HepG2 (cell line): ENCODE data around the gene GGNBP2. TPM values are rescaled to one million over a fixed set of nuclear protein-coding genes. Genes with fewer than 3 reads are reported as not detected.

Experiments used
- DZIP1 ChIP-seq: sonication (generic); formaldehyde crosslinking; IDR thresholded peaks from 2 replicates; pipeline ENCODE4 v1.5.0; 2020; ENCODE audit warnings: mild to moderate bottlenecking, missing genetic modification reagents
- EED ChIP-seq: sonication (generic); formaldehyde crosslinking; IDR thresholded peaks from 2 replicates; pipeline ENCODE4 v1.5.0; 2020; ENCODE audit warnings: mild to moderate bottlenecking, missing genetic modification reagents
- ETV6 ChIP-seq: sonication (generic); formaldehyde crosslinking; conservative IDR thresholded peaks from 2 replicates; pipeline ENCODE4 v1.4.0; 2020; ENCODE audit warnings: missing genetic modification reagents
- RELA ChIP-seq: sonication (generic); formaldehyde crosslinking; IDR thresholded peaks from 2 replicates; pipeline ENCODE4 v1.4.0; 2020; ENCODE audit warnings: missing genetic modification reagents
- SRSF4 ChIP-seq: fragments of 200-400 bp; formaldehyde crosslinking; IDR thresholded peaks from one replicate; pipeline ENCODE4 v1.6.1; 2018; ENCODE audit warnings: mild to moderate bottlenecking, low read depth, low read length, moderate library complexity; ENCODE audit not compliant: poor library complexity, severe bottlenecking
- TBX3 ChIP-seq: fragments of 450-650 bp; IDR thresholded peaks from 2 replicates; pipeline ENCODE4 v1.6.1; 2017; ENCODE audit warnings: antibody characterized with exemption, mild to moderate bottlenecking, inconsistent platforms, borderline replicate concordance
- TEF ChIP-seq: sonication (generic); formaldehyde crosslinking; IDR thresholded peaks from 2 replicates; pipeline ENCODE4 v1.5.0; 2020; ENCODE audit warnings: missing genetic modification reagents
- ZNF326 ChIP-seq: sonication (generic); formaldehyde crosslinking; IDR thresholded peaks from 2 replicates; pipeline ENCODE4 v1.4.0; 2020; ENCODE audit warnings: missing genetic modification reagents, borderline replicate concordance
- ZNF646 ChIP-seq: sonication (generic); formaldehyde crosslinking; IDR thresholded peaks from 2 replicates; pipeline ENCODE4 v1.9.0; 2021; ENCODE audit warnings: mild to moderate bottlenecking, missing genetic modification reagents
- ZNF788 ChIP-seq: sonication (generic); formaldehyde crosslinking; IDR thresholded peaks from 2 replicates; pipeline ENCODE4 v1.5.0; 2020; ENCODE audit warnings: mild to moderate bottlenecking, missing genetic modification reagents, borderline replicate concordance
- ZNF790 ChIP-seq: sonication (generic); formaldehyde crosslinking; IDR thresholded peaks from 2 replicates; pipeline ENCODE4 v1.8.0; 2022; ENCODE audit warnings: missing genetic modification reagents, mild to moderate bottlenecking, borderline replicate concordance
- ZSCAN31 ChIP-seq: sonication (generic); formaldehyde crosslinking; IDR thresholded peaks from 2 replicates; pipeline ENCODE4 v1.5.0; 2020; ENCODE audit warnings: low read depth, mild to moderate bottlenecking, missing genetic modification reagents
- polyA plus RNA-seq, 8 experiments: library from polyadenylated mRNA; depleted of rRNA in 3 of 8; stranded (reverse) in 7 of 8; unstranded in 1 of 8; fragments of >200 nt; fragmentation: Illumina TruSeq in 4 of 8; extraction: Trizol in 4 of 8; gene quantifications; 2 replicates each; pipeline versions ENCODE4 v1.2.1 to v1.2.3, GENCODE V29; 2011 to 2016; ENCODE audit warnings: low read depth in 4 of 8, missing spikeins in 1 of 8, mixed read lengths in 1 of 8; ENCODE audit not compliant: insufficient read depth in 1 of 8
- total RNA-seq, 5 experiments: library from RNA; depleted of rRNA; stranded (reverse); fragments of >200 nt; fragmentation: Illumina TruSeq; extraction: Trizol; gene quantifications; 2 replicates each; pipeline ENCODE4 v1.2.3, GENCODE V29; 2016; ENCODE audit warnings: low read depth in 1 of 5
- TF ChIP-seq, protein P1 (sequence below): sonication (generic); formaldehyde crosslinking; IDR thresholded peaks from 2 replicates; pipeline ENCODE4 v1.5.1; 2020; ENCODE audit warnings: mild to moderate bottlenecking, missing genetic modification reagents, borderline replicate concordance

The GGNBP2 gene
- total and polyA plus RNA-seq, 2 of the 13 experiments (the other 11 are each of a cell fraction or from before 2014, with no cell fraction given) = 53.3 to 84.2 TPM

GRCh38 chr17:36544307-36545076 is at the start of gene GGNBP2 (continued):
- TF ChIP-seq TEF (CRISPR knock-in tag) = no peak
- 0 out of 2 replicates have a peak, but pooled peaks have one; percentile 2 for TF ChIP-seq ZNF646
- TF ChIP-seq DZIP1 (CRISPR knock-in tag) = peak; percentile 66; the same call in 1 of the 2 replicates
- no peak for TF ChIP-seq SRSF4
- no peak for TF ChIP-seq ZNF790
- TF ChIP-seq ZNF326 (CRISPR knock-in tag) = no peak
- TF ChIP-seq RELA (CRISPR knock-in tag) = no peak
- TF ChIP-seq ETV6 = no peak
- TF ChIP-seq, protein P1, sequence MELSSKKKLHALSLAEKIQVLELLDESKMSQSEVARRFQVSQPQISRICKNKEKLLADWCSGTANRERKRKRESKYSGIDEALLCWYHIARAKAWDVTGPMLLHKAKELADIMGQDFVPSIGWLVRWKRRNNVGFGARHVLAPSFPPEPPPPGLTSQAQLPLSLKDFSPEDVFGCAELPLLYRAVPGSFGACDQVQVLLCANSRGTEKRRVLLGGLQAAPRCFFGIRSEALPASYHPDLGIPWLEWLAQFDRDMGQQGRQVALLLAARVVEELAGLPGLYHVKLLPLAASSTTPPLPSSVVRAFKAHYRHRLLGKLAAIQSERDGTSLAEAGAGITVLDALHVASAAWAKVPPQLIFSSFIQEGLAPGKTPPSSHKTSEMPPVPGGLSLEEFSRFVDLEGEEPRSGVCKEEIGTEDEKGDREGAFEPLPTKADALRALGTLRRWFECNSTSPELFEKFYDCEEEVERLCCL (CRISPR knock-in tag) = no peak
- TF ChIP-seq EED = 0 out of 2 replicates have a peak, but pooled peaks have one; percentile 37
- peak; percentile 60 for TF ChIP-seq ZSCAN31
- TF ChIP-seq ZNF788 (CRISPR knock-in tag) = peak; percentile 49; the same call in 1 of the 2 replicates
- TF ChIP-seq TBX3 = no peak
